Measurements from ENCODE around the gene SGPL1.

SGPL1 gene

DNA sequence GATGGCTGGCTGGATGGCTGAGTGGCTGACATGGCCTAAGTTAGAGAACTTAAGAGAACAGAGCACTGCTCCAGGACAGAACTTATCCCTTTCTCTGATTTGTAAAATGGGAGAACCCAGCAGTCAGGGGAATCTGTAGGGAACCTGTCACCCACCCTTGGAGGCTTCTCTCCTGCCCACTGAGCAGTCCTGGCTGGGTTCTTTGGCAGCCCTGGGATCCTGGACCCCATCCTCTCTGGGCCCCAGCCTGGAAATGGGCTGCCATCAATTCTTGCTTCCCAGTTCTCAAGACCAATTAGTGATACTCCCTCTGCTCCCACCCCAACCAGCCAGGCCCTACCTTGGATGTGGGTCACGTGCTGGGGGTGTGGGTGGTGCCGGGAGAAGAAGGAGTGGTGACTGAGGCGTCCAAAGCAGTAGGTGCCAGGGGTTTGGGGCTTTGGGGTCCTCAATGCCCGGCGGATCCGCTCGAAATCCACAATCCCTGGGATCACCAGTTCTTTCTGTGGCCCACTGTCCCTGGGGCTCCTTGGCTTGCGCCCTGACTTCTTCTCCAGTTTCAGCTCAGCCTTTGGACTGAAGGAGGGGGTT, 34.2 kb upstream of the SGPL1 start:
- DNase-seq = no peak

DNA sequence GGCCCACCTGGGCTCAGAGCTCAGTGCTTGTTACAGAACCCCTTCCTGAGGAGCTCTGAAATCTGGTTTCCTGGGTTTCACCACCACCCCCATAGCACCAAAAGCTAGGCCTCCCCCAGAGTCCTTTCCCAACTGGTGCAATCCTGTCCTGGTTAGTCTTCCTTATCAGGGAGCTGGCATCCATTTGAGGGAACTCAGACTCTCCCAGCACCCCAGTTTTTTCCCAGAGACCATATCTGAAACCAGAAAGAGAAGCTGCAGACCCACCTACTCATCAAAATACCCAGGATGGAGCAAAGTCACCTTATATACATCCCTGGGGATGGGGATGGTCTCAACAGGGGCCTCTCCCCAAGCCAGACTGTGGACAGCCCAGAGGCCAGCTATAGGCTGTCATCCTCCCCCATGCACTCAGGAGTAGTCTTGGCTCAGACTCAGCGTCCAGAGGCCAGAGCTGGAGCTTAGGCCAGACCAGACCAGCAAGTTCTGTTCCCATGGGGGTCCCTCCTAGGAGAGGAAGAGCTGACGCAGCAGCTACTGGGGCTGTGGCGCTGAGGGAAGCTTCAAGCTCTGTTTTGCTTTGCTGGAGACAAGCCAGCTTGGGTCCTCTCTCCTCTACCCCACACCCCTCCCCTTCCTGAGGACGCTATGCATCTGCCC, 33.5 kb upstream of the SGPL1 start:
- no peak for DNase-seq

DNA sequence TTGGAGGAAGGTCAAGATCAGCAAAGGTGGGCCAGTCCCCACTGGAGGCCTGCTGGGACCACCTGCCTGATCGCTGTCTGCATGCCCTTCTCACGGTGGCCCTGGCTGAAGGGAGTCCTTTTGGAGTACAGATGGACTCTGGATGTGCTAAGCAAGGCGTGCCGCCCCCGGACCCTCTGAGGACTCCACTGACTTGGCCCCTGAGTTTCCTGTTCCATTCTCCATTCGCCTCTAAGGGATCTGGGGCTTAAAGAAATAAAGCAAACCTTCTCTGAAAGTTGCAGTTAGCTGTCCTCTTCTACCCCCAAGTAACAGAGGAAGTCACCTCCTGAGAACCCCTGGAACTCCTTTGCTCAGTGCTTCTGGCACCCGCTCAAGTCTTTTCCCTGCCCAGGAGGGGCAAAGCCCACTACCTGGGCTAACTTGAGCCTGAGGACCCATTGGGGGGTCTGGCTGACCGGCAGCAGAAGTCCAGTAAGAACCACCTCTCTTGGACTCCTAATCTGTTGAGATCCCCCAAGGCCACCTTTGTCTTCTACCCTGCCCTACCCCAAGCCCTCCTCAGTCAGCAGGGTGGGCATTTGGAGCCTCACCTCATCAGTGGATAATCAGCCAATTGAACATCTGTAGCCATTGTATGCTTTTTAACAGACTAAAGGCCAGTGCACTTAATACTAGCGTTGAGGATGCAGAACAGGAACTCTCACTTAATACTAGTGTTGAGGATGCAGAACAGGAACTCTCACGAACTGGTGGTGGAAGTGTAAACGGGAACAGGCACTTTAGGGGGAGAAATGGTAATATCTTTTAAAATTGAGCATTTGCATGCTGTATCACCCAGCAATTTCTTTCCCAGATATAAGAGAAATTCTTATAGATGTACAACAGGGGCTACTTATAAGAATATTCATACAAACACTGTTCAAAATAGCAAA, 32.7 kb upstream of the SGPL1 start:
- no peak for DNase-seq

DNA sequence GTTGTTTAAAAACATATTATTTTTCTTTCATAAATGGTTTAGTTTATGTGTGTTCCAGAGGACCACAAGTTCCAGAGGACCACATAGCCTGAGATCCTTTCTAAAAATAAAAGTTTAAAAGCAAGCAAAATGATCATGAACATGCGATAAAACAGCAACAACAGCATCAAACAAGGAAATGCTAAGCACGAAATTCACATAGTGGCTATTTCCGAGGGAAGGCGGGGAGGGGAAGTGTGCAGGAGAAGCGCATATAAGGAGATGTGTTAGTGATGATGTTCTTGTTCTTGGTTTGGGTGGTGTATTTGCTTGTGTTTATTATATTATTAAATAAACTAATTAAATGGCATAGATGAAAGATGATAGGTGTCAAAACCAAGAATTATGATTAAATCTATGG, 31.7 kb upstream of the SGPL1 start:
- no peak for DNase-seq

DNA sequence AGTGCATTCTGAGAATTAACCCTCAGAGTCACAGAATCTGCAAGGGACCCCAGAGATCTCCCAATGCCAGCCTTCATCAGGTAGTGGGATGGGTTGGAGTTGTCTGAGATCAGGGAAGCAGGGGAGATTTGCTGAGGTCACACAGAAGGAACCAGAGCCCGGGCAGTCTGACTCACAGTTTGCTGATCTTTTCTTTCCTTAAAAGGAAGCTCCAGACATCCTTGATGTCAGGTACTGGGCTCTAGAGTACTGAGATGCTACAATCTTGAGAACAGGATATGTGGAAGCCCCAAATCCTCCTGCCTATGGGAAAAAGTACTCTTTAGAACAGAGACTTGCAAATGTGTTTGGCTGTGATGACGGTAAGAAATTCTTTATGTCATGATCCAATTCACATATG, 31.3 kb upstream of the SGPL1 start:
- no peak for DNase-seq

DNA sequence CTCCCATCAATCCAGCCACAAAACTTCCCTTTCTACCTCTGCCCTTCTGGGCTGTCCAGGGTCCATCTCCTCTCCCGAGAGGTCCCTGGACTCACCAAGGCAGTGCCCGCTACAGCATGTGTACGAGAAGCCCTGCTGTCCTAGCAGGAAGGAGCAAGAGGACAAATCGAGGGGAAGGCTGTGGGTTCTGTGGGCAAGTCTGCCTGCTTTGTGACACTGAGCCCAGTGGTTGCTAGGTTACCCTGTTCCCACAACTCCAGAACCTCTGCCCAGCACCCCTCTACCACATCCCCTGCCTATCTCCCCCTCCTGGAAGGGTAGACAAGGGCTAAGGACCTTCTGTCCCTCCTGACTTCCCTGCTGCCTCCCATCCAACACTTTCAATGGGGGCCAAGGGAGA, 30.6 kb upstream of the SGPL1 start, which contains the start of gene TBATA:
TBATA (minus strand) TSS at position 188 of the 400 bp plus-strand sequence. CDS start 1,998 bp downstream, outside the sequence.
- DNase-seq = no peak

DNA sequence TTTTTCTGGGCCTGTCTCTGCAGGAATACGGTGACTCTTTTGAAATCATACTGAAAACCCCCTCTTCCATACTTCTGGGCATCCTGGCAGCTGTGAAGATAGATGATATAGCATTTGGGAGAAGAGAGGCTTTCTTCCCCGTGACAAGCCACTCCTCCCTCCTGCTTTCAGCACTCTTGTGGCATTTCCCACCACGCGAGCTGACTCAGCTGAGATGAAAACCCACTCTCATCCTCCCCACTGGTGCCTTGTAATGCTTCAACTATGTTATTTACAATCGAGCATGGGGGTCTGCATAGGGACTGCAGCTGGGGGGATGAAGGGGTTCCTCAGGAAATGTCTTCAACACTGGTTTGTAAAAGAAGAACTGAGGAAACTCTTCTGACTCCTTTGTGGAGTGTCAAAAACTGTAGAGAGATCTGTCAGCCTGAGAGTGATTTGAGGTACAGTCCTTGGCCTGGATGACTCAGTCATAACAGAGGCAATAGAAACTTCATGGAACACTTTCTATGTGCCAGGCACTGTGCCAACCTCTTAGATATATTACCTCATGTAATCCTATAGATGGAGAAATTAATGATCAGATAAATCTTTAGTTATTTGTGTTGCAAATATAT, 28.8 kb upstream of the SGPL1 start:
- DNase-seq = no peak

DNA sequence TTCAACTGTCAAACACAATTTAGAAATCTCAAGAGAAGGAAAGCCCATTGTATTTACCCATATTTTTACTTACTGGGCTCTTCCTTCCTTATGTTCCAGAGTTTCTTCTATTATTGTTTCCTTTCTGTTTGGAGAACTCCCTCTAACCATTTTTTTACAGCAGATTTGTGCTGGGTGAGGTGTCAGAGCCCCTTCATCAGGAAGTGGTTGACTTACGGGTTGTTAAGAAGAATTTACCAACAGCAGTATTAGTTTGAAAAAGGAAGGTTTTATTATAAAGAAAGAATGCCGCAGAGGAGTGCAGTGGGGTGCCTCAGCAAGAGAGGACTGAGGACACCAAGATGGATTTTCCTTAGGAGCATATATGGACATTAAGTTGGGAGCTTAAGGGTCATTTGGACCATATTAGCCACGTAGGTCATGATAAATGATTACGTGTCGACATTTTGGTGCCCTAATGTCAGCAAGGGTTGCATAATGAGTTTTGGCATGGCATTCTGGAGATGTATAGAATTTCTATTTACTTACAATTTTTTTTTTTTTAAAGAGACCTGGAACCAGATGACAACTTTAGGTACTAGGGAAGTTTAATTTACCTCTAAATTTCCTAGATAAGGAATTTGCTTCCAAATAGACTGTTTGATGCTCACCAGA, 24.2 kb upstream of the SGPL1 start:
- no peak for DNase-seq

DNA sequence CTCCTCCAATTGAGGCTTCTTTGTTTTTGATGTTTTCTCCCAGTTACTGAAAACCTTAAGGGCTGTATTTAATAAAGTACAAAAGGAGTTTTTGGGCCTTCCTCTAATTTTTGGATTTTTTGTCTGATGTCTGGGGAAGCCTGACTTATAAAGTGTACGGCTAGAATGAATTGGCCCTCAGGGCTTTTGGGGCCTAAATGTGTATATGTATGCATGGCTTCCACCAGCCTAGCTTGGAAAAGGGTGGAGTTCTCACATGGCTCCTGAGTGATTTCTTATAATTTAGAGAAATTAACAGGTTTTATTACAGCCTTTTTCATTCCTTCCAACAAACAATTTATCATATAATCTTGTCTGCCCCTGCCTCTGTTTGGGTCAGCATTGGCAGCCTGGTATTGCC, 20.1 kb upstream of the SGPL1 start:
- DNase-seq = no peak

DNA sequence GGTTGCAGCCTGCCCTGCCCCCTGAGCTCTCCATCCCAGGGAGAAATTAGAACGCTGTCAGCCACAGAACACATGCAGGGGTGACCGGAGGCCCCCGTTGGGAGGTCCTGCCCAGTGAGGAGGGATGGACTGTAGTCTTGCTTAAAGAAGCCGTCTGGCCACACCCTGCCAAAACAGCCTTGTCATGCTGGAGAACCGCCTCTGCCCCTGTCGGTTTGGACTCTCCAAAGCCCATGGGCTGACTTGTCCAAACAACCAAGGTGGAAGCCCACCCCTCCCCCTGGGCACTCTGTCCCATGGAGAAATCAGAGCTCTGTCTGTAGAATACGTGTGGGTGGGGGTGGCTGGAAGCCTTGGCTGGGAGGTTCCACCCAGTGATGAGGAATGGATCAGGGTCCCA, 17.9 kb upstream of the SGPL1 start:
- no peak for DNase-seq

DNA sequence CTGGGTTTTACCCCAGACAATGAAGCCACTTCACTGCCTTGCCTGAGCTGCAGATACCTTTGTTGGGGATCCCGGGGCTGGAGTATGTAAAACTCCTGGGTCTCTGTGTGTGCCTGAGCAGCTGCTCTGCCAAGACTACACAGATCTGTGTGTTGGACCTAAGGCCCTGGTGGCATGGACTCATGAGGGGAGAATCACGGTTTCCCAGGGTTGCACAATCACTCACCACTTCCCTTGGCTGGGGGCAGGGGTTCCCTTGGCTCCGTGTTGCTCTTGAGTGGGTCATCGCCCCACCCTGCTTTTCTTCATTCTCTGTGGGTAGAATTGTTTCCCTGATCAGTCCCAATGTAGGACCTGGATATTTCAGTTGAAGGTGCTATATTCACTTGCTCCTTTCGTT, 16.6 kb upstream of the SGPL1 start:
- no peak for DNase-seq

DNA sequence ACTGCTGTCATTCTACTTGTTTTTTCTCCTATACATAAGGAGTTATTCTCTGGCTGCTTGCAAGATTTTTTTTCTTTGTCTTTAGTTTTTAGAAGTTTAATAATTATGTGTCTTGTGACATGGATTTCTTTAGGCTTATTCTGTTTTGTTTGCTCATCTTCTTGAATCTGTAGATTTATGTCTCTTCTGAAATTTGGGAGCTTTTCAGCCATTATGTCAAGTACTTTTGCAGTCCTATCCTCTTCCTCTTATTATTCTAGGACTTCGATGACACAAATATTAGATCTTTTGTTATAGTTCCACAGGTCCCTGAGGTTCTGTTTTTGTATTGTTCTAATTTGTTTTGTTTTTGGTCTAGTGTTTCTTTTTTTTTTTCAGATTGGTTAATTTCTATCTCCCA, 13.9 kb upstream of the SGPL1 start:
- DNase-seq = no peak

DNA sequence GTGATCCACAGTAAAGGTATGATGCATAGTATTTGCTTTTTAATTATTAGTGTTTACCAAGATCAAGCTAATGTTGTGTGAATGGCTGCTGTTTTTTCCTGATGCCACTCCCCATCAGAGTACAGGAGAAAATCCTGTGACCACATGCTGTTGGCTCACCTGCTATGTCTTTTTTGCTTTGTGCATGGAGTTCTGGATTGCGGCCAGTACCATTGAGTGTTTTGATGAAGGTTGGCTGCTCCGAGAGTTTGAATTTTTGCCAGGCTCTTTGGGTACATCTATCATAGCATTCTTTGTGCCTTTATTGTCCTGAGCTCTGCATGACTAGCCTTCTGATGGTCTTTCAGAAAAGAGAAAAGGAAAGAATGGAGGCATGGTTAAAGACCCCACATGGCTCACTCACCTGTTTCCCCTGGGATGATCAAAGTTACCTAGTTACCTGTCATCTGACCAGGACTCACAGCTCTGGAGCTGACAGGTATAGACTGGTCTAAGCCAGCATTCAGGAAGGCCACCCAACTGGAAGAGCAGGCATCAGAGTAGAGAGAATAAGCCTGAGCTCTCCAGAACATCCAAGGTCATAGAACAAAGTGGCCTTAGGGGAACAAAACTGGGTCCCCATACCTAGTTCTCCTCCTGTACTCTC, 11.8 kb upstream of the SGPL1 start:
- no peak for DNase-seq

DNA sequence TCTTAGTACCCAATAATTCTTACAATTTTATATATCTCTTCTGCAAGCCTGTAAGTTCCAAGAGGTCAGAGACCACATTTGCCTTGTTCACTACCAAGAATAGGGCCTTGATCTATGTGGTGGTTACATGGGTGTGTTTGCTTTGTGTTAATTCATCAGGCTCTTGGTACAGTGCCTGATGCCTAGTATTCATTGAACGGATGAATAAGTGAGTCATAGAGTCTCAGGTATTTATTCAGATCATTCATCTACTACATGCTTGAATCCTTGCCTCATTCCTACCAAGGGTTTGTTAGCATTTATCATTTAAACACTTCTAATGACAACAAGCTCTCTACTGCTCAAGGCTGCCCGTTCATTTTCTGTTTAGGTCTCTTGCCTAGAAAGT, 11.3 kb upstream of the SGPL1 start:
- DNase-seq = no peak

DNA sequence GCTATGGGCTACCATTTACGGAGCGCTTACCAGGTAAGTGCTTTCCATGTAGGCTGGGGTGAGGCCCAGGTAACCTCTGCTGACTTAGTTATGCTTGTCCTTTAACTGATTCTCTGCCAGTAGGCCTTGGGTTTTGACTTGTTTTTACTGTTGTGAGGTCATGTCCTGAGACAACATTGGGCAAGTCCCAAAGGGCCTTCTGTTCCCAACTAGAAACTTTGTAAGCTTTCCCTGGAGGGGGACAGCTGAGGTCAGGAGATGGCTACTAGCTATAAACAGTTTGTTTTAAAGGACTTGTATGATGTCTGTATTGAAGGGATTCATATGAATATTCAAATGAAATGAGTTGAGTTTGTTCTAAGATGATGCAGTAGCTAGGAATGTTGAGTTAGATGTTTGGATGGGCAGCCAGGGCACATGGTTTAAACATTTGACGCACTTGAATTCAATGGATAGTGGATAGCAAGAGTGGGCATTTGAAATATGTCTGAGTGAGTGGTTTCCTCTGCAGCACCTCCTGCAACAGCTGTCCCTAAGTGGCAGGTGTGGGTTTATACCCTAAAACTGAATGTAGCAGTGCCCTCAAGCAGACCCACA, 10.0 kb upstream of the SGPL1 start:
- no peak for DNase-seq

DNA sequence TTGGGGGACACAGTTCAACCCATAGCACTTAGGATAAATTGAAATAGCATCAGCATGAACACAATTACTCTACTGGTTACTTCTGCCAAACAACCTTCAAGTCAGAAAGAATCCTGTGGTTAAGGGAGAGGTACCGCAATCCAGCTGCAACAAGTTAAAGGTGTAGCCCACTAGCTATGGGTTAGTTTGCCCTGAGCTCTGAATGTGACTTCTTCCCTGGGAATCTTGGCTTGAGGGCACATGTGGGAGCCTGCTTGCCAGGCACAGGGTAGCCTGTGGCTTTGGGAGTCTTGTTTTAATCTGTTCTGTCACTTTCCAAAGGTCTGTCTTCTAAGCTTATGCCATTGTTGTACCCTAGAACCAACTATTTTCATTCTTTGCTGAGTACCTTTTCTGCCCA, 8.9 kb upstream of the SGPL1 start:
- DNase-seq = no peak

DNA sequence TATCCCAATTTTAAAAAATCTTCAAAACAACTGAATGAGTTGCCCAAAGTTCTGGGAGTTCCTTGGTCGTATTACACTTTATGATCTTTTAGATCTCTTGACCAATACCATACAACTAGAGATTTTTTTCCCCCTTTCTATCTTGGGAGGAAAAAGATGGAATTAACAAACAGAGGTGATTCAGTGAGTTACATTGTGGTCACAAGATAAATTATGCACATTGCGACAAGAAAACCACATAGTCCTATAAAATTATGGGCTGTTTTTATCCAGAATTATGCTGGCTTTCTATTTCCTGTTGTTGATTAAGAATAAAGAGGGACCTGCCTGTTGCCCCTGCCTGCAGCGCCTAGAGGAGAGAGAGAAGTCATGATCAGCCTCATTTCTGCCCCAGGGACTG, 8.2 kb upstream of the SGPL1 start:
- no peak for DNase-seq

DNA sequence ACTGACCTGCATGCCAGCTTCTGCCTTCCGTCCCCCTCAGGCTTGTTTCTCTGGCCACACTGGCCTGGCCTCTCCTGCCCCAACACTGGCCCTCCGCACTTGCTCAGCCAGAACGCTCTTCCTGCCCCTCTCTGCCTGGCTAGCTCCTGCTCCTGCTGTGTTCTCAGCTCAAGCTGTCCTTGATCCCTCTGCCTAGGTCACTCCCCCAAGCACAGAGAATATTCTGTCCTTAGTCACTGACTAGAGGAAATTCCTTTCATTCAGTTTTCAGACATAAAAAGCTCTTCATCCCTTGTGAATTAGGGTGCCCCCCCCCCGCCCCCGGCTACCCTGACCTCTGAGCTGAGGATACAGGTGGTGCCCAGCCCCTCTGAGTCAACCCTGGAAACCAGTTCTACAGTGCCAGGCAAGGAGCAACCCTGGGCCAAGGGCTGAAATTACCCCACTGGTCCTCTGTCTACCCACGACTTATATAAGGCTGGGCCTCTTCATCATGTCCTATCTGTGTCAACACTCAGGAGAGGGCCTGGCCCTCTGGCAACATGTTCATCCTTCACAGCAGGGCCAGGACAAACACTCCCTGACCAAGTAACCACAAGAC, 6.6 kb upstream of the SGPL1 start:
- no peak for DNase-seq

DNA sequence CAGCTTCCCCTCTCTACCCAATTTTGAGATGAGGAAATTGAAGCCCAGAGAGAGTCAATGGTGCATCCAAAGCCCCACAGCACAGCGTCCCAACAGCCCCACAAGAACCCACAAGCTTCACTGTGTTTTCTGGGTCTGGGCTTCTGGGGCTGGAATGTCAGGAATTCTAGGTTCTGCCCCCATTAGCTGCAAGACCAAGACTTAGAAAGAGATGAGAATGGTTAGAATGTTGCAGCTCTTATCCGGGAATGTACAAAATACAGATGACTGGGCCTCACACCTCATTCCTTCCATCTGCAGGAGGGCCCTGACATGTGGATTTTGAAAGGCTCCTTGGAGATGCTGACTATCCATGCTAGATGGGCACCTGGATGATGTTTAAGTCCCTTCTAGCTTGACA, 6.0 kb upstream of the SGPL1 start:
- DNase-seq = no peak

DNA sequence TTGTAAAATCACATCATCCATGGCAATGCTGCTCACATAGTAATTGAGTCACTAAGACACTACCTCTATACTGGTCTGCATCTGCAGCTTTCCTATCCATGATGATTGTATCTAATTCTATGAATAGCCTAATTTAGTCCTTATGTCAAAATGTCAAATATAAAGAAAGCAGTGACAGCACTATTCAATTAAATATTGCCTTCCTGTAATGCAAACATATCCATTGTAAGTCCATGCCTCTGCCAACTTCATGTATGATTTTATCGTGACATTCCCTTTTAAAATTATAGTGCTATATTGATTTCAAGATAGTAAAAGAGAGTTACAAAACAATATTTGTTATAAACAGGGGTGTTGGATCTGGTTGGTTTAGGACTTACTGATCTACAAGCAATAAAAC, 4.8 kb upstream of the SGPL1 start:
- DNase-seq = no peak

DNA sequence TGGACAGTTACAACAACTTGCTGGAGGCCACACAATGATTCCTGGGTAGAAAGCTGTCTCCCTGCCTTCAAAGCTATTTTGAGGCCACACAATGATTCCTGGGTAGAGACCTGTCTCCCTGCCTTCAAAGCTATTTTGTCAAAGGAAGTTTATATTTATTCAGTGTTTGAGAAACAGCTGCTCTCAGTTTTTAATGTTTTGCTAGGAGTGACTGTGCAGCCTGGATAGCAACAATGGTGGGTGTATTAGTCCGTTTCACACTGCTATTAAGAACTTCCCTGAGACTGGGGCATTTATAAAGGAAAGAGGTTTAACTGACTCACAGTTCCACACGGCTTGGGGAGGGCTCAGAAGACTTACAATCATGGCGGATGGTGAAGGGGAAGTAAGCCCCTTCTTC, 3.9 kb upstream of the SGPL1 start:
- no peak for DNase-seq

DNA sequence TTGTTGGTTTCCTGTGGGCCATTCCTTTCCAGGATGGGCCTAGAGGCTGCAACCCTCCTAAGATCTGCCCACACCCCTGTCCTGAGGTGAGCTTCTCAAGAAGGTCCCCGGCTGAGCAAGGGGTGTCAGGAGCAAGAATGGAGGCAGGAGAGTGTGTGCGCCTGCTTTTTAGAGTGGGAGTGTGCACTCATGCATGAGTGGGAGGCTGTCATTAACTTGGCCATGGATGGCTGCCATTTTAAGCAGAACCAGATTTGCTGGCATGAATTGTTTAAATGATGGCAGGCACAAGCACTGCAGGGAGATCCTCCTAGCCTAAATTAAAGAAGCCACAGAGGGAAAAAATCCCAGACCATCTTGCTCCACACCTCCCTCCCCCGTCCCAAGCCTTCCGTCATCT, 2.9 kb upstream of the SGPL1 start:
- DNase-seq = no peak
